ENCODE results near the gene KCNIP4.

The KCNIP4 gene

DNA sequence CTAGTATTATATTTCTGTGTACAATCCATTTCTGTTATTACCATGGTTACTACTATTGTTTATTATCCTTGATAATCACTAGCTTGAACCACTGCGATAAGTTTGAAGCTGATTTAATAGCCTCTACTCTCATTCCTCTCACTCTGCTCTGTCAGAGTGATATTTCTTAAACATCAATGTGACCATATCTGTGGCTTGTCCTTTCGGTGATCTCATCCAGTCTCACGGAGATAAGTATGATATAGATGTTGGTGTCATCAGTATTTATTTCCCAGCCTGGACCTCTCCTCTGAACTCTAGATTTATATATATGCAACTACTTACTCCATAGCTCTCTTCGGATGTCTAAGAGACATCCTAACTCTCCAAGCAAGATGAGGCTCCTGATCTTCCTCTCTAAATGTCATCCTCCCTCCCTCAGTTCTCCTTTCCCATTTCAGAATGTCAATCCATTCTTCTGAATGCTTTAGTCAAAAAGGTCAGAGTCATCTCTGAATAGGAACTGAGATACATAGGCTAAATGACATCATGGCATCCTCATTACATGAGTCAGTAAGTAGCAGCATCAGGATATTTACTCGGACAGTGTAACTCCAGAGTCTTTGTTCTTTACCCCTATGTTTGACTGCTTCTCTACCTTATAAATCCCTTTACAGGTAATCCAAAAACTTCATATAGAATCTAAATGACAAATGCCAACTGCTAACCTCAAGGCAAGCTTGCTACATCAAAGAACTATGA, 1118.8 kb downstream of the KCNIP4 start:
- TF ChIP-seq, protein P1, sequence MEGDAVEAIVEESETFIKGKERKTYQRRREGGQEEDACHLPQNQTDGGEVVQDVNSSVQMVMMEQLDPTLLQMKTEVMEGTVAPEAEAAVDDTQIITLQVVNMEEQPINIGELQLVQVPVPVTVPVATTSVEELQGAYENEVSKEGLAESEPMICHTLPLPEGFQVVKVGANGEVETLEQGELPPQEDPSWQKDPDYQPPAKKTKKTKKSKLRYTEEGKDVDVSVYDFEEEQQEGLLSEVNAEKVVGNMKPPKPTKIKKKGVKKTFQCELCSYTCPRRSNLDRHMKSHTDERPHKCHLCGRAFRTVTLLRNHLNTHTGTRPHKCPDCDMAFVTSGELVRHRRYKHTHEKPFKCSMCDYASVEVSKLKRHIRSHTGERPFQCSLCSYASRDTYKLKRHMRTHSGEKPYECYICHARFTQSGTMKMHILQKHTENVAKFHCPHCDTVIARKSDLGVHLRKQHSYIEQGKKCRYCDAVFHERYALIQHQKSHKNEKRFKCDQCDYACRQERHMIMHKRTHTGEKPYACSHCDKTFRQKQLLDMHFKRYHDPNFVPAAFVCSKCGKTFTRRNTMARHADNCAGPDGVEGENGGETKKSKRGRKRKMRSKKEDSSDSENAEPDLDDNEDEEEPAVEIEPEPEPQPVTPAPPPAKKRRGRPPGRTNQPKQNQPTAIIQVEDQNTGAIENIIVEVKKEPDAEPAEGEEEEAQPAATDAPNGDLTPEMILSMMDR (IDR thresholded peaks at IDR 0.05; ENCODE audit: low read depth, low read length, missing control alignments): no peak

DNA sequence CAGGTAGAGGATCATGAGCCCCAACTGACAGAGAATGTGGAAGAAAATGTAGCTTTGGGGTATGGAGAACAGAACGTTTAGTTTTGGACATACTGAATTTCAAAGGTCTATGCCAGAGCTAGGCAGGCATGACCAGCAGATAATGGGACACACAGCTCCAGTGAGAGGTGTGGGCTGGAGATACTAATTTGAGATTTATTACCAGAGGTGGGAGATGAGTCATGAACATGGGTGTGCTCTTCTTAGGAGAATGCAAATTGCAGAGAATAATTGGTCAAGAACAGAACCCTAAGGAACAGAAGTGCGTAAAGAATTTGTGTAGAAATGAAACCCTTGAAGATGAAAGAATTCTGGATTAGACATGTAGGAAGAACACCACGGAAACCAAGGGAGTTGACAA, 1123.1 kb downstream of the KCNIP4 start:
- no peak for DNase-seq (ENCODE audit: low read depth)
- H3K4me3 ChIP-seq (ENCODE audit: low read depth, low read length): no peak overlapping the region
- TF ChIP-seq, protein P1 (IDR thresholded peaks at IDR 0.05; ENCODE audit: low read depth, low read length, missing control alignments): no peak

More for the DNA sequence above, 1118.8 kb downstream of the KCNIP4 start:
- no peak for DNase-seq (ENCODE audit: low read depth)
- no peak overlapping the region for H3K4me3 ChIP-seq (ENCODE audit: low read depth, low read length)

DNA sequence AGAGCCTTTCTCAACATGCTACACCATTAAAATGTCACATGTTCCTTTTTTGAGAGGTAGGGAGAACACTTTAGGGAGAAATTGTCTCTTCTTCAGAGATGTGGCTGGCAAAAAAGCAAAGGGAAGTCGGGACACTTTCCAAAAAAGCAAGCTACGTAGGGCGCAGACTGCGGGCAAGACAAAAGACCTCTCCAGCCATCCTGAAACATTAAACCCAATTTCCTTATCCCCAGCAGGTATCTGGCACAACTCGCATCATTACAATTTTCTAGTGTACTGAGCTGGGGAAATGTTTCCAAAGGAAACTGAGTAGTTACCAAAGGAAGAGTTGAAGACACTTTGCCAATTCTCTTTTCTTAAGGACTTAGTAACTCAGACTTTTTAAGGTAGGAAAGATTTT, 1132.3 kb downstream of the KCNIP4 start:
- no peak for DNase-seq (ENCODE audit: low read depth)
- no peak overlapping the region for H3K4me3 ChIP-seq (ENCODE audit: low read depth, low read length)
- TF ChIP-seq, protein P1 (IDR thresholded peaks at IDR 0.05; ENCODE audit: low read depth, low read length, missing control alignments): no peak

DNA sequence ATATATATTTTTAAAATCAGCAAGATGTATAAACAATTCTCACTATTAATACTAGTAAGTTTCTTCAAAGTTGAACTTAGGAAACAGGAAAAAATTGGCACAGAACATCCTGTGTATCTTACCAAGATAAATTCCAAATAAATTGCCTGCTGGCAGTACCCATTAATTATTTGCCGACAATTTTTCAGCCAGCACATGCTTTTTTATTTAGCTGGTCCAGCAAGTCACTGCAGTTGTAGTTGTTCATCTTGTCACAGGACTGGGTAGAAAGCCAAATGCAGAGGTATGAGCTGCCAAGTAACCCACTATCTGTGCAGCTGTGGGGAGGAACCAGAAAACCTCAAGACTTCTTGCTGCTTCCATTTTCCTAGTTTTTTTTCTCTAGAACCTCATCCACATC, 1134.9 kb downstream of the KCNIP4 start:
- no peak overlapping the region for H3K4me3 ChIP-seq (ENCODE audit: low read depth, low read length)
- TF ChIP-seq, protein P1 (IDR thresholded peaks at IDR 0.05; ENCODE audit: low read depth, low read length, missing control alignments): no peak
- no peak for DNase-seq (ENCODE audit: low read depth)

DNA sequence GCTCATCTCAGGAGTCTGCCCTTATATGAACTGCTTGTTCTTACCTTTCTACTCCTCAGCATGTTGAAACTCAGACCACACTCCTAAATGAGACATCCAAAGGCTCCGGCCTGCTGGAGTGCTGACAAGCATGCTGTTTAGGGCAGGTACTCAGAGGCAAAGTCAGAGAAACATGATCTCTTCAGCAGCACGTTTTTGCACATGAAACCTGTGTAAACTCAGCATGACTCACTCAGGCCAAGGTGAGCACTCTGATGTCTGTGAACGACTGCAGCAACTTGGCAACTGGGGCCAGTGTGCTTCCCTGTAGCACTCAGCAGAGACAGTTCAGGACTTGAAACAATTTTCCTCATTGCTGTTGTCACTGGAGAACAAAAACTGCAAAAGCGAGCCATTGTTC, 1138.8 kb downstream of the KCNIP4 start:
- TF ChIP-seq, protein P1 (IDR thresholded peaks at IDR 0.05; ENCODE audit: low read depth, low read length, missing control alignments): no peak
- H3K4me3 ChIP-seq (ENCODE audit: low read depth, low read length): no peak overlapping the region
- DNase-seq (ENCODE audit: low read depth): no peak

DNA sequence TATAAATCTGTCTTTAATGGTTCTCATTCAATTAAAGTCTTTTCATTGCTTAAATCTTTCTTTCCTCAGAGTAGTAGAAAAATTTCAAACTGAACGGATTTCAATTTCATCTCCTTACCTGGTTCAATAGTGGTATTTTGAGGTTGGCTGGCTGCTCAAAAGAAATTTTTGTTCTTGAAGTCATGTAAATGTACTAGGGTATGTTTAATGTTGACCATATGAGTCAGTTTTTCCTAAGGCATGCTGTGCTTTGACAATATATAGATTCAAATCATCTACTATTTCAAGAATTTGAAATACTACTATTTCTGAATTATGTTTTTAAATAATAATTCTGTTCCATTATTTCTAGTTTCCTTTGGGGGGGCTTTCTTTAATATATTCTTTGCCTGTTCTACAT, 1142.9 kb downstream of the KCNIP4 start:
- TF ChIP-seq, protein P1 (IDR thresholded peaks at IDR 0.05; ENCODE audit: low read depth, low read length, missing control alignments): no peak
- no peak for DNase-seq (ENCODE audit: low read depth)
- no peak overlapping the region for H3K4me3 ChIP-seq (ENCODE audit: low read depth, low read length)
